DMS153 treated with DMSO at 0.1 percent for 48 hours (cell line): ENCODE data around the gene PCDHGA4.
"Not testable (repeated sequence)": the region's sequence is repeated elsewhere in the genome, so short reads cannot be mapped to it uniquely, and the experiment has no call there.

Experiments used
- DNase-seq: peaks from one replicate; lab custom pipeline; 2025; ENCODE audit not compliant: unreplicated experiment; lab: John Stamatoyannopoulos, UW

The PCDHGA4 gene

DNA sequence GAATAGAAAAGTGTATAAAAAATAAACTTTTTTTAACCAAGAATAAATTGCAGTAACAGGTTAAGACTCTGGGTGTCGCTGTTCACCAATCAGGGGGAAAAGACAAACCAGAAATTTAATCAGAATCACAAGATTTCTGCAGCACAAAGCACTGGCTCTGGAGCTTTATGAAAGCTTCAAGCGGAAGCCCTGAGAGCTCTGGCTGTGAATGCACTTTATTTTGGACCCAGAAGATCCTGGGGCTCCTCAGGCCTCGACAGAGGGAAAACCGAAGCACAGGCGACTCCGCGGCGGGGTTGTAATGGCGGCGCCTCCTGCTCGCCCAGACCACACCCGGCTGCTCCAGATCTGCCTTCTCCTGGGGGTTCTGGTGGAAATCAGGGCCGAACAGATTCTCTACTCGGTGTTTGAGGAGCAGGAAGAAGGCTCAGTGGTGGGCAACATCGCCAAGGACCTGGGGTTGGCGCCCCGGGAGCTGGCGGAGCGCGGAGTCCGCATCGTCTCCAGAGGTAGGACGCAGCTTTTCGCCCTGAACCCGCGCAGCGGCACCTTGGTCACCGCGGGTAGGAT lies at the start of gene PCDHGA4:
Gene PCDHGA4, plus strand, starts transcription at position 122 of the 570 bp plus-strand sequence. Its CDS starts 87 bp downstream, at position 209.
- no peak for DNase-seq

DNA sequence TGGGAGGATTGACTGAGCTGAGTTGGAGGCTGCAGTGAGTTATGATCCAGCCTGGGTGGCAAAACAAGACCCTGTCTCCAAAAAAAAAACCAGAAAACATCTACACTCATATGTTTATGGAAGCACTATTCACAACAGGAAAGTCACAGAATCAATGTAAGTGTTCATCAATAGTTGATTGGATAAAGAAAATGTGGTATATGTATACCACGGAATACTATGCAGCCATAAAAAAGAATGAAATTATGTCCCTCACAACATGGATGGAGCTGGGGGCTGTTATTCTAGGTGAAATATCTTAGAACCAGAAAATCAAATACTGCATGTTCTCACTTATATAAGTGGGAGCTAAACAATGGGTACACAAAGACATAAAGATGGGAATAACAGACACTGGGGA lies 48.2 kb upstream of the PCDHGA4 start:
- no peak for DNase-seq

DNA sequence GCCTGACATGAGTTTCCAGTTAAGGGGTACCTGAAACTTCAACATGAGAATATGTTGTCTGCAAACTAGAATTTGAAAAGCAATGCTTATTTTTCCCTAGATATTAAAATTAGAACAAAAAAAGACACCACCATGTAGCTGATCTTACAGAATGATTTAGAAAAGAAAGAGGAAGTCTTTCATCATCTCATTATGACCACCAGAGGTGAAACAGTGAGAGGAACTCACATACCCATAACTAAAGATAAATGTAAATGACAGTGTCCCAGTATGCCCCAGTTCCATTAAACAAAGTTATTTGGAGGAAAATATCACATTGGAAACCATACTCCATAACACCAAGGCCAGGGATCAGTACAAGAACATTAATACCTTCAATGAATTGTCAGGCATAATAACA lies 41.1 kb upstream of the PCDHGA4 start:
- no peak for DNase-seq

DNA sequence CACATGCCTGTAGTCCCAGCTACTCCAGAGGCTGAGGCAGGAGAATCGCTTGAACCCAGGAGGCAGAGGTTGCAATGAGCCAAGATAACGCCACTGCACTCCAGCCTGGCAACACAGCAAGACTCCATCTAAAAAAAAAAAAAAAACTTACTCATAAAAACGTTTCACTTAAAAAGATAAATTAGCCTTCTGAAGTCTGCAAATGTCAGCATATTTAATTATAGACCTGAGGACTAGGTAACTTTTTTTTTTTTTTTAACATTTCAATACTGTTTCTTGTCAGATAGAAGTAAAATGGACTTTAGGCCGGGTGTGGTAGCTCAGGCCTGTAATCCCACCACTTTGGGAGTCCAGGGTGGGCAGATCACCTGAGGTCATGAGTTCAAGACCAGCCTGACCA lies 37.9 kb upstream of the PCDHGA4 start:
- DNase-seq, result not testable (repeated sequence)

DNA sequence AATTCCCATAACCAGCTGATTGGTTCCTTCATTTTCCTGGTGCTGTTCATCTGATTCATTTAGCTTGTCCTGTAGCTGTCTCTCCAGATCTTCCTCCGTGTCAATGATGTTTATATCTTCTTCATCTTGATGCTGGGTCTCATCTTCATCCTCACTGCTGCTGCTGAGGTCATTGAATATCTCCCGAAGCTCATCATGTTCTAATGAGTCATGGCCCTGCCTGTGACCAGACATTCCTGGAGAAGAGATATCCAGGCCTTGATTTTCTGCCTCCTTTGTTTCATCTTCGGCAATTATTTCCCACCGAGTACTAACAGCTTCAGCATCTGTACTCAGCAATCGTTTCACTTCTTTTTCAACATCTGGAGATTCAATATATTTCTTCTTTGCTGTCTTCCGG lies 35.6 kb upstream of the PCDHGA4 start:
- DNase-seq, result no peak

DNA sequence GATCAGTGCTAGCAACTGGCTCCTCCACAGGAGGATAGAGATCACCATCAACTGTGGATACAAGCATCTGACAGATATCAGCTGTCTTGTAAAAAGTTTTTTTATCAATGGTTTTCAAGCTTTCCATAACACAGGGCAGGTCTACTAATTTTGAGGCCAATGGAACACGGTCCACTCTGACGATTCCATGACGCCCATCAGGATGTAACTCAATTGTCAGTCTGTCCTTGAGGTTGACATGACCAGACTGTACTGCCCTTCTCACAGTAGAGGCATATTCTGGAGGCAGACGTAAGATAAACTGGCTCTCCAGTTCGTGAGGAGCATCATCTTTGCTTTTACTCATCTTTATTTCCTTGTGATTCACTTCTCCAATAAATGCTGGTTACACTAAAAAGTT lies 35.1 kb upstream of the PCDHGA4 start:
- no peak for DNase-seq

DNA sequence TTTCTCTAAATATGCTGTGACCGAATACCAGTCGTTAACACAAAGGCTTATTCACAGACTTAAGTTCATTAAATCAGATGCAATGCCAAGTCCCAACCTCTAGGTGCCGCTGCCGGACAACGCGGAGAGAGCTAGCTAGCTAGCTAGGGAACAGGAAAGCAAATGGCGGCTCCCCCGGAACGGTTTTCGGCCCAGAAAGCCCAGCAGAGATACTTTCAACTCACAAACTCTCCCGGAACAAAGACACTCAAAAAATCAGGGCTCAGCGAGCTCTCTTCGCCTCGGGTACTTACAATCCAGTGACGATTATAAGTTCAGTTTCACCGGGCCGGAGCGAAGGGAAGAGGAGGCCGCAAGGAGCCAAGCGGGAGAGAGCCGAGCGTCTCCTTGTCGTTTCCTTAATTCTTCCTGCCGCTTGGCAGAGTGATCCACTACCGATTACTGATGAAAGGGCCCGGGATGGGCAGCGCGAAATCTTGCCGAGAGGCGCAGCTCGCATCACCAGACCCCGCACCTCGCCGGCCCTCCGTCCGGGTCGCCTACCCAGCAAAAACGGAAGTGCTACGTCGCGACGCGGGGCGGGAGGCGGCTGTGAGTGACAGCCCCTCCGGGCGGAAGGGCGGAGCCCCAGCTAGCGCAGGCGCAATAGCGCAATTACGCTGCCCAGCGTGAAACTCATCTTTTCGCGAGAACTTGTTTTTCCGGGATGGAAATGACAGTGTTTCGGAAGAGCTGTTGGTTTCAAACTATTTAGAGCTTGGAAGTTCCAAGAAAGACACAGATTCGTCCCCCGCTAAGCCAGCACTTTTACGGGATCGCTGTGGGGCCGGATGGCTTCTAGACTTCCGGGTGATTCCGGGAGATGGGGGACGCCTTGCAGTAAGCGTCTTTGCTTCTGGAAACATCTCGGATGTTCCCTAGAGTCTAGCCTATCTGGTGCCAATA lies 34.3 kb upstream of the PCDHGA4 start, which contains the start of gene TAF7:
Gene TAF7, minus strand, starts transcription at position 560 of the 945 bp plus-strand sequence. CDS start 740 bp downstream, outside the sequence.
- peak; percentile 29 for DNase-seq

DNA sequence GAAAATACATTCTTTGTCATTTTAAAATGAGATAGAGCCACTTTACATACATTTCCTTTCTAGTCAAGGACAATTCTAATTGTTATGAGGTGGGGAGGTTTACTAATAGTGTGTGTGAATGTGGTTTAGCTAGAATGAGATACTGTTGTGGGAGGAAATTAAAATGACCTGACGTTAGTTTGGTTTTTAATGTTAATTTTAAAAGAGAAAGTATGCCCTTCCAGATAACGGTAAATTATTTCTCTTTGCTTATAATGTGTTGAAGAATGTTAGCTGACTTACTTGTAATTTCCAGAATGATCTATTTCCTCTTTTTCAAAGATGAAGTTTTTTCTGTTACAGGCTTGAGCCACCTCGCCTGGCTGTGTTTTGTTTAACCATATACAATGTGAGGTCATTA lies 32.6 kb upstream of the PCDHGA4 start:
- DNase-seq, result no peak

DNA sequence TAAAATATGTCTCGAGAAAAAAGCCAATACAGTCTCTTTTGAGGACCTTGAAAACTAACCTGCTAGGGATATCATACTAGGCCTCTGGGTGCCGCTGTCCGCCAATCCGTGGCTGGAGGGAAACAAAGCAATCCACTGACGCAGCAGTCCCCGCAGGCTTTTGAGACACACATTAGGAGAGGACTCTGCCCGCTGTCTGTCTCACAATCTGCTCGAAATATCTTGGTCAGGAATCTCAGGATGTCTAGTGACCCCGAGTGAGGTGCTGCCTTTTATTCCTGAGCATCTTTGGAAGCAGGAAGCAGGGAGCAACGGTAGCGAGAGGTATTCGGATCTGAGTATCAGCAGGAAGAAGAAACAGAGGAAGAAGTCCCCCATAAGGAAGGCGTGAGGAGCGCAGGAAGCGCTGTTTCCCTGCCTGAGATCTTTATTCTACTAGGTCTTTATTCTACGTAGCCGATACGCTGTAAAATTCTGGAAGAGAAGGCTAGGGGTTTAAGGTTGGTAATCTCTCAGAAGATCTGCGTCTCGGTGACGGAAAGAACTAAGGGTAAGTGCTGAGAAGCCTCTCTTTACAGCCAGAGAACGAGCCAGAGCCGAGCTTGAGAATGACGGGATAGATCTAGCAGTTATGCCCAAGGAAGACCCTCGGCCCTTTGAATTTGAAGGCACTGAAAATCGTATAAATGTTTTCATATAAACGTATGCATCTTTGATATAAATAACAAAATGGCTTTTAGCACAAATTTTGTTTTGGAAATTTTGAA lies 28.6 kb upstream of the PCDHGA4 start:
- DNase-seq, result no peak

DNA sequence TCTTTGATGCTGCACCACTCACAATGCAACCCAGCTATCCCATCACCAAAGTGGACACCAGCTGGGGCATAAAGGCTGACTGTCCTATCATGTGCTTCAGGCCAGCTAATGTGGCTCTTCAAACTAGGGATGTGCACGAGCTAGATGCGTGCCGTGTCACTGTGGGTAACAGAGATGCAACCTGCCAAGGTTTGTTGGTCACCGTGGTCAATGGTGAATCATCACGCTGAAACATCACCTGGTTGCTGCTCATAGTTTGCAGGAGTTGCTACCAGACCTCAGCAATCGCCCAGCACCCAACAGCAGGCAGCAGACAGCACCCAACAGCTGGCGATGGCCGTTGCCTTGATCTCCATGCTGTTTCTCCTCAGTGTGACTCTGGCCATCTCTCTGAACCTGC lies 26.6 kb upstream of the PCDHGA4 start:
- DNase-seq, result no peak

DNA sequence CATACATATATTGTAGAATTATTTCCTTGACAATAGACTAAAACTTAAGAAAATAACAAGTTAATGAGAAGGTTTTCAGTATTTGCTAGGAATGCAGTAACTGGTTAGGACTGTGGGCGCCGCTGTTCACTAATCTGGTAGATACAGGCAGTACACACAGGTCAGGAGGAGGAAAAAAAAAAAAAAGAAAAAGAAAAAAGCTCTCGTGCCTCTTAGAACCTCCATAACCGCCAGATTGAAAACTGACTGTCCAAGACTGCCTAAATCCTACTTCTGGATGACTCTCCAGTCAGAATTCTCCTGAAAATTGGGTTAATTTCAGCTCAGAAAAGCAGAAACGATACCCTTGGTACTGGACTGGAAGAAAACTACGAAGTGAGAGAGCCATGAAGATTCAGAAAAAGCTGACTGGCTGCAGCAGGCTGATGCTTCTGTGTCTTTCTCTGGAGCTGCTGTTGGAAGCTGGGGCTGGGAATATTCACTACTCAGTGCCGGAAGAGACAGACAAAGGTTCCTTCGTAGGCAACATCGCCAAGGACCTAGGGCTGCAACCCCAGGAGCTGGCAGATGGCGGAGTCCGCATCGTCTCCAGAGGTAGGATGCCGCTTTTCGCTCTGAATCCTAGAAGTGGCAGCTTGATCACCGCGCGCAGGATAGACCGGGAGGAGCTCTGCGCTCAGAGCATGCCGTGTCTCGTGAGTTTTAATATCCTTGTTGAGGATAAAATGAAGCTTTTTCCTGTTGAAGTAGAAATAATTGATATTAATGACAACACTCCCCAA lies 24.3 kb upstream of the PCDHGA4 start, which contains the start of gene PCDHGA1:
Gene PCDHGA1, plus strand, starts transcription at position 216 of the 782 bp plus-strand sequence.
- no peak for DNase-seq

DNA sequence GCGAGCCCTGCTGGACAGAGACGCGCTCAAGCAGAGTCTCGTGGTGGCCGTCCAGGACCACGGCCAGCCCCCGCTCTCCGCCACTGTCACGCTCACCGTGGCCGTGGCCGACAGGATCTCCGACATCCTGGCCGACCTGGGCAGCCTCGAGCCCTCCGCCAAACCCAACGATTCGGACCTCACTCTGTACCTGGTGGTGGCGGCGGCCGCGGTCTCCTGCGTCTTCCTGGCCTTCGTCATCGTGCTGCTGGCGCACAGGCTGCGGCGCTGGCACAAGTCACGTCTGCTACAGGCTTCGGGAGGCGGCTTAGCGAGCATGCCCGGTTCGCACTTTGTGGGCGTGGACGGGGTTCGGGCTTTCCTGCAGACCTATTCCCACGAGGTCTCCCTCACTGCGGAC lies 22.2 kb upstream of the PCDHGA4 start:
- not testable (repeated sequence) for DNase-seq

DNA sequence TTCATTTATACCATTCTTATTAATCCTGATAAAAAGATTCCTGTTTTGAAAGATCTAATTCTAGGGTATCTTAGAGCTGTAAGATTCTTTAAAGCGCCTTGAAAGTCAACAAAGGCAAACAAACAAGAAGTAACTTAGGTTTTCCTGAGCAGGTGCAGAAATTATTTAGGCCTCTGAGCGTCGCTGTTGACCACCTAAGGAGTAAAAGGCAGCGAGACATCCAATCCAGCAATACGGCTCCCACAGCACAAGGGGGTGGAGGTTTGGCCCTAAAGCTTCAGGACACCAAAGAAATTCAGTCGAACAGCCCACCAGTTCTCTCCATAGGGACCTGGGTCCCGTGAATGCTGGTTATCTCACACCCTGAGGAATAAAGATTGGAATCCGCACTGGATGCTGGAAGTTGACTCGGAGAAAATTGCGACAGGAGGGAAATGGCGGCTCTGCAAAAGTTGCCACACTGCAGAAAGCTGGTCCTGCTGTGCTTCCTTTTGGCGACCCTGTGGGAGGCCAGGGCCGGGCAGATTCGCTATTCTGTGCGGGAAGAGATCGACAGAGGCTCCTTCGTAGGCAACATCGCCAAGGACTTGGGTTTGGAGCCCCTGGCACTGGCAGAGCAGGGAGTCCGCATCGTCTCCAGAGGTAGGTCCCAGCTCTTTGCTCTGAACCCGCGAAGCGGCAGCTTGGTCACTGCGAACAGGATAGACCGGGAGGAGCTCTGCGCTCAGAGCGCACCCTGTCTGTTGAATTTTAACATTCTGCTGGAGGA lies 16.1 kb upstream of the PCDHGA4 start, which contains the start of gene PCDHGA2:
Gene PCDHGA2, plus strand, starts transcription at position 223 of the 769 bp plus-strand sequence.
- no peak for DNase-seq

DNA sequence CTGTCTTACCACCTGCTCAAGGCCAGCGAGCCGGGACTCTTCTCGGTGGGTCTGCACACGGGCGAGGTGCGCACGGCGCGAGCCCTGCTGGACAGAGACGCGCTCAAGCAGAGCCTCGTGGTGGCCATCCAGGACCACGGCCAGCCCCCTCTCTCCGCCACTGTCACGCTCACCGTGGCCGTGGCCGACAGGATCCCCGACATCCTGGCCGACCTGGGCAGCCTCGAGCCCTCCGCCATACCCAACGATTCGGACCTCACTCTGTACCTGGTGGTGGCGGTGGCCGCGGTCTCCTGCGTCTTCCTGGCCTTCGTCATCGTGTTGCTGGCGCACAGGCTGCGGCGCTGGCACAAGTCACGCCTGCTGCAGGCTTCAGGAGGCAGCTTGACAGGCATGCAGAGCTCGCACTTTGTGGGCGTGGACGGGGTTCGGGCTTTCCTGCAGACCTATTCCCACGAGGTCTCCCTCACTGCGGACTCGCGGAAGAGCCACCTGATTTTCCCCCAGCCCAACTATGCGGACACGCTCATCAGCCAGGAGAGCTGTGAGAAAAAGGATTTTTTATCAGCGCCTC lies 14.0 kb upstream of the PCDHGA4 start:
- DNase-seq, result not testable (repeated sequence)

DNA sequence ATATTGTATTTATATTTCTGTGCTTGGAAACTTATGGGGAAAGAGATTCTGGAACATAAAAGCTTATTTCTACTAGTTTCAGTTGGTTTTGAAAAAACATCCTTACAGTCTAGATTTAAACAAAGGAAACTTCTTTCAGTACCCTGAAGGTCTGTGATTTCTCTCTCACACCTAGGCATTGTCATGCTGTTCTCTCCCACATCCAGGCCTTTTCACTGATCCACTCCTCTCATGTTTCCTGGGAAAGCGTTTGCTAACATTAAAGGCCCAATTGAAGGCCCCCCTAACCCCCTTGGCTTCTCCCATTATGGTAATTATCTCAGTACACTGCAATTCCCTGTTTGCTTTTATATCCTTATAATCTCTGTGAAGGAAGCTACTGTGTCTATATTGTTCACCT lies 12.0 kb upstream of the PCDHGA4 start:
- DNase-seq, result no peak

DNA sequence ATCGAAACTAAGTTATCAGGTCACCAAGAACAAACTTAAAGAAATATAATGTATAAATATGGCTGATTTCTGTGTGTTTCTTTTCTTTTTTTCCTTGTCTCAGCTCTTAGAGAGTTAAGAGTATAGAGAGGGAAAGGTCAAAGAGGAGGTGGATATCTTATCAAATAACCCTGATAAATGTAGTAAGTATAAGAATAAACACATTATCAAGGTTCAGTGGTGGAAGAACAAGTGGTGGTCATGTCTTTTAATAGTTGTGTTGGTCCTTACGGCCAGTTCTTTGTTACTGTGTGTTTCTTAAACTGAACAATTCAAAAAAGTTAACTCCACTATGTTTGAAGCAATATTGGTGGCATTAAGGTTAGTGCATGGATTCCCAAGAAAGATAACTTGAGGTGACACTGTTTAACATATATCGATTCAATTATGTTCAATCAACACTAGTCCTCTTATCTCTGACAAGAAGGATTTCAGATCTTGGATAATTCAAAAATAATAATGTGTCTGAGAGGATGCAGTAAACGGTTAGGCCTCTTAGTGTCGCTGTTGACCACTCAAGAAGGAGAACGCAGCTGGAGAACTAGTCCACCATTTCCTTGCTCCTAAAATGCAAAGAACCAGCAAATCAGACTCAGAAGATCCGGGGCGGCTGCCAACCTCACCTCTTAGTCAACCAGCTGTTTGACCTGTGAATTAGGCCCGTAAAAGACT lies 11.4 kb upstream of the PCDHGA4 start, which contains the start of gene PCDHGA3:
Gene PCDHGA3, plus strand, starts transcription at position 588 of the 711 bp plus-strand sequence. CDS start 205 bp downstream, outside the sequence.
- DNase-seq, result no peak

DNA sequence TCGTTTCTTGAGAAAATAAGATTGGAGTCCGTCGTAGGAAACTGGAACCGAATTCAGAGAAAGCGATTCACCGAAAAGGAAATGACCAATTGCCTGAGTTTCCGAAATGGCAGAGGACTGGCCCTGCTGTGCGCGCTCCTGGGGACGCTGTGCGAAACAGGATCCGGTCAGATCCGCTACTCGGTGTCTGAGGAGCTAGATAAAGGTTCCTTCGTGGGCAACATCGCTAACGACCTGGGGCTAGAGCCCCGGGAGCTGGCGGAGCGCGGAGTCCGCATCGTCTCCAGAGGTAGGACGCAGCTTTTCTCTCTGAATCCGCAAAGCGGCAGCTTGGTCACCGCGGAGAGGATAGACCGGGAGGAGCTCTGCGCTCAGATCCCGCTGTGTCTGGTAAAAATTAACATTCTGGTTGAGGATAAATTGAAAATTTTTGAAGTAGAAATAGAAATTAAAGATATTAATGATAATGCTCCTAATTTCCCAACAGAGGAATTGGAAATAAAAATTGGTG lies 10.8 kb upstream of the PCDHGA4 start:
- no peak for DNase-seq

DNA sequence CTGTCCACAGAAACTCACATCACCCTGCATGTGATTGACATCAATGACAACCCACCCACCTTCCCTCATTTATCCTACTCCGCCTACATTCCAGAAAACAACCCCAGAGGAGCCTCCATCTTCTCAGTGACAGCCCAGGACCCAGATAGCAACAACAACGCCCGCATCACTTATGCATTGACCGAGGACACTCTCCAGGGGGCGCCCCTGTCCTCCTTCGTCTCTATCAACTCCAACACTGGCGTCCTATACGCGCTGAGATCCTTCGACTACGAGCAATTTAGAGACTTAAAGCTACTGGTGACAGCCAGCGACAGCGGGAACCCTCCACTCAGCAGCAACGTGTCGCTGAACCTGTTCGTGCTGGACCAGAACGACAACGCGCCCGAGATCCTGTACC lies 9.5 kb upstream of the PCDHGA4 start:
- DNase-seq, result no peak
